HEK293 (cell line): ENCODE results near the gene IFFO2.

Experiments
- CTCF ChIA-PET: fragments of 350-600 bp; formaldehyde crosslinking; extraction: SDS; loops from one replicate; lab custom pipeline; 2021; ENCODE audit warnings: antibody characterized with exemption; lab: Yijun Ruan, JAX
- POLR2A ChIA-PET: fragments of 300-600 bp; formaldehyde crosslinking; extraction: SDS; loops from one replicate; lab custom pipeline; 2020; ENCODE audit warnings: antibody characterized with exemption, inconsistent platforms; lab: Yijun Ruan, JAX
- H3K27ac ChIP-seq: fragments of 200-500 bp; sonication (Bioruptor generic); 2 replicates; pipeline ENCODE4 v1.5.1; 2014; ENCODE audit warnings: low read depth, low read length, control low read depth, inconsistent platforms; ENCODE audit errors: extremely low read depth
- H3K36me3 ChIP-seq, 2 experiments: fragments of 200-500 bp in 1 of 2; sonication (Bioruptor generic) in 1 of 2; 1 replicate in 1 of 2; 2 replicates in 1 of 2; pipeline ENCODE4 v1.5.1; 2014 to 2017; ENCODE audit warnings: inconsistent platforms in 2 of 2, low read length in 2 of 2; ENCODE audit not compliant: control insufficient read depth in 2 of 2, insufficient read depth in 1 of 2
- H3K4me1 ChIP-seq: fragments of 200-500 bp; sonication (Bioruptor generic); 2 replicates; pipeline ENCODE4 v1.5.1; 2014; ENCODE audit warnings: mild to moderate bottlenecking, low read length, inconsistent platforms; ENCODE audit not compliant: control insufficient read depth, insufficient read depth
- H3K4me3 ChIP-seq: 2 replicates; pipeline ENCODE4 v1.5.1; 2011; ENCODE audit warnings: low read depth, mild to moderate bottlenecking, control low read depth, low read length, moderate library complexity
- H3K9me3 ChIP-seq: fragments of 200-500 bp; sonication (Bioruptor generic); 2 replicates; pipeline ENCODE4 v1.5.1; 2014; ENCODE audit warnings: low read depth, low read length, inconsistent platforms; ENCODE audit not compliant: control insufficient read depth, insufficient read depth
- GLIS1 ChIP-seq: fragments of 450-650 bp; formaldehyde crosslinking; IDR thresholded peaks from 2 replicates; pipeline ENCODE4 v1.5.1; 2016; ENCODE audit warnings: missing biosample characterization, missing genetic modification characterization
- GLIS2 ChIP-seq: fragments of 450-650 bp; formaldehyde crosslinking; IDR thresholded peaks from 2 replicates; pipeline ENCODE4 v1.5.1; 2016; ENCODE audit warnings: missing biosample characterization, missing genetic modification characterization
- HIC1 ChIP-seq: fragments of 450-650 bp; formaldehyde crosslinking; IDR thresholded peaks from 2 replicates; pipeline ENCODE4 v1.5.1; 2016; ENCODE audit warnings: missing biosample characterization, missing genetic modification characterization
- HOXC10 ChIP-seq: sonication (generic); formaldehyde crosslinking; IDR thresholded peaks from 2 replicates; pipeline ENCODE4 v1.8.1; 2023; ENCODE audit warnings: mild to moderate bottlenecking, missing genetic modification reagents
- PRDM1 ChIP-seq: fragments of 450-650 bp; formaldehyde crosslinking; IDR thresholded peaks from 2 replicates; pipeline ENCODE4; 2016; ENCODE audit warnings: missing biosample characterization, missing genetic modification characterization
- PRDM2 ChIP-seq: fragments of 450-650 bp; formaldehyde crosslinking; IDR thresholded peaks from 2 replicates; pipeline ENCODE4 v1.5.1; 2016; ENCODE audit warnings: missing biosample characterization, missing genetic modification characterization, borderline replicate concordance
- SP2 ChIP-seq: fragments of 450-650 bp; formaldehyde crosslinking; IDR thresholded peaks from 2 replicates; pipeline ENCODE4 v1.5.1; 2016; ENCODE audit warnings: missing biosample characterization, missing genetic modification characterization
- ZEB2 ChIP-seq: fragments of 450-650 bp; formaldehyde crosslinking; IDR thresholded peaks from 2 replicates; pipeline ENCODE4 v1.5.1; 2016; ENCODE audit warnings: missing biosample characterization, missing genetic modification characterization
- ZNF280C ChIP-seq: fragments of 450-650 bp; formaldehyde crosslinking; IDR thresholded peaks from 2 replicates; pipeline ENCODE4 v1.5.1; 2016; ENCODE audit warnings: missing biosample characterization, missing genetic modification characterization
- ZNF302 ChIP-seq: fragments of 450-650 bp; formaldehyde crosslinking; IDR thresholded peaks from 2 replicates; pipeline ENCODE4 v1.5.1; 2016; ENCODE audit warnings: missing biosample characterization, missing genetic modification characterization, low read depth
- ZNF324 ChIP-seq: fragments of 450-650 bp; formaldehyde crosslinking; IDR thresholded peaks from 2 replicates; pipeline ENCODE4 v1.5.1; 2016; ENCODE audit warnings: missing biosample characterization, missing genetic modification characterization
- ZNF398 ChIP-seq: fragments of 450-650 bp; formaldehyde crosslinking; IDR thresholded peaks from 2 replicates; pipeline ENCODE4 v1.5.1; 2017; ENCODE audit warnings: missing biosample characterization, missing genetic modification characterization
- ZNF488 ChIP-seq: fragments of 450-650 bp; formaldehyde crosslinking; IDR thresholded peaks from 2 replicates; pipeline ENCODE4 v1.5.1; 2016; ENCODE audit warnings: missing biosample characterization, missing genetic modification characterization
- ZNF518A ChIP-seq: fragments of 450-650 bp; formaldehyde crosslinking; conservative IDR thresholded peaks from 2 replicates; pipeline ENCODE4 v1.5.1; 2016; ENCODE audit warnings: low read depth, missing biosample characterization, missing genetic modification characterization
- ZNF561 ChIP-seq: fragments of 450-650 bp; IDR thresholded peaks from 2 replicates; pipeline ENCODE4 v1.5.1; 2018; ENCODE audit warnings: missing biosample characterization, missing genetic modification characterization, borderline replicate concordance
- ZNF580 ChIP-seq: fragments of 450-650 bp; formaldehyde crosslinking; IDR thresholded peaks from 2 replicates; pipeline ENCODE4 v1.5.1; 2016; ENCODE audit warnings: missing biosample characterization, missing genetic modification characterization
- ZNF629 ChIP-seq: fragments of 450-650 bp; formaldehyde crosslinking; IDR thresholded peaks from 2 replicates; pipeline ENCODE4 v1.5.1; 2017; ENCODE audit warnings: missing biosample characterization, missing genetic modification characterization
- ZNF785 ChIP-seq: fragments of 450-650 bp; formaldehyde crosslinking; IDR thresholded peaks from 2 replicates; pipeline ENCODE4 v1.5.1; 2016; ENCODE audit warnings: missing biosample characterization, missing genetic modification characterization

IFFO2 gene

GRCh38 chr1:18928985-18929384 is 27.5 kb downstream of the IFFO2 start (continued):
- TF ChIP-seq ZNF580 (tag by site-specific recombination) (no peak), ZNF629 (tag by site-specific recombination) (no peak), ZNF280C (no peak), SP2 (tag by site-specific recombination) (no peak), ZNF561 (tag by site-specific recombination) (no peak)

GRCh38 chr1:18928406-18928805 is 28.1 kb downstream of the IFFO2 start:
- no peak overlapping the region for H3K27ac ChIP-seq
- no peak overlapping the region for H3K4me3 ChIP-seq
- POLR2A ChIA-PET = interaction anchor here (2.2 kb wide), 1 partner anchor 10 kb away, joined by 8 read pairs; no protein-coding TSS in a partner anchor
- TF ChIP-seq ZEB2 (tag by site-specific recombination) (no peak), PRDM2 (tag by site-specific recombination) (no peak), HIC1 (tag by site-specific recombination) (no peak), ZNF324 (tag by site-specific recombination) (no peak), GLIS2 (tag by site-specific recombination) (no peak), PRDM1 (no peak), ZNF785 (tag by site-specific recombination) (no peak), ZNF398 (no peak), HOXC10 (CRISPR knock-in tag) (no peak), ZNF518A (no peak), ZNF302 (tag by site-specific recombination) (no peak), GLIS1 (tag by site-specific recombination) (no peak), ZNF488 (no peak)

More at GRCh38 chr1:18928406-18928805, 28.1 kb downstream of the IFFO2 start:
- Histone ChIP-seq H3K4me1 (no peaks in the 10 kb centered on the region), H3K36me3 (no peaks in the 10 kb centered on the region), H3K9me3 (no peaks in the 10 kb centered on the region)
- CTCF ChIA-PET = interaction anchor here (7.0 kb wide), 1 partner anchor 16 kb away, joined by 68 read pairs; no protein-coding TSS in a partner anchor
